ENCODE measurements around the gene NPFFR1.
A peak's percentile ranks its signal among the peaks of the same experiment; 100 is the strongest.
"Not testable (repeated sequence)": the region's sequence is repeated elsewhere in the genome, so short reads cannot be mapped to it uniquely, and the experiment has no call there.

The NPFFR1 gene

DNA sequence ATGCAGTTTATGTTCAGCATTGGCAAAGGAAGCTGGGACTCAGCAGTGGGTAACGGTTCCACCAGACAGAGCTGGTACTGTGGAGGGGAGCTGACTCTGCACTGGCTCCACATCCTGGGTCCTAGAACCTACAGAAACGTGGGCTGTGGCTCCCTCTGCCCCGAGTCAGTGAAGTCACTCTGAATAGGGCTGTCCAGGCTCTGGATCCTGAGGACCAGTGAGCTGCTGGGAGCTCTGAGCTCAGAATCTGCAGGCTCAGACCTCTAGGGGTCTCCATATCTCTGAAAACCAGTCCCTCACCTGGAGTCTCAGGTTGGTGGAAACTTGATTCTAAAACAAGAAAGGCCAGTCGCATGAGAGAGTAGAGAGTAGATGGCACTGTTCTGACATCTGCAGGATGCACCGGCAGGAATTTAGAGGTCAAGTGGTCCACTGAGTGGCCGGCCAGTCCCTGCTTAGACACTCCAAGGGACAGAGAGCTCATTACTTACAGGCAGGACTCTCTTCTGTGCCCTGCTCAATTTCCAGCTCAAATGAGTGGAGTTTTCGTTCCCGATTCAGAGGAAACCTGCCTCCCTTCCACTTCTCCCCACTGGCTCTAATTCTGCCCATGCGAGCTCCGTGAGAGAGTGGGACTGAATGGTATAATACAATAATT is 18.6 kb downstream of the NPFFR1 start:
- H3K27ac ChIP-seq: no peak overlapping the region
- TF ChIP-seq, protein P1, sequence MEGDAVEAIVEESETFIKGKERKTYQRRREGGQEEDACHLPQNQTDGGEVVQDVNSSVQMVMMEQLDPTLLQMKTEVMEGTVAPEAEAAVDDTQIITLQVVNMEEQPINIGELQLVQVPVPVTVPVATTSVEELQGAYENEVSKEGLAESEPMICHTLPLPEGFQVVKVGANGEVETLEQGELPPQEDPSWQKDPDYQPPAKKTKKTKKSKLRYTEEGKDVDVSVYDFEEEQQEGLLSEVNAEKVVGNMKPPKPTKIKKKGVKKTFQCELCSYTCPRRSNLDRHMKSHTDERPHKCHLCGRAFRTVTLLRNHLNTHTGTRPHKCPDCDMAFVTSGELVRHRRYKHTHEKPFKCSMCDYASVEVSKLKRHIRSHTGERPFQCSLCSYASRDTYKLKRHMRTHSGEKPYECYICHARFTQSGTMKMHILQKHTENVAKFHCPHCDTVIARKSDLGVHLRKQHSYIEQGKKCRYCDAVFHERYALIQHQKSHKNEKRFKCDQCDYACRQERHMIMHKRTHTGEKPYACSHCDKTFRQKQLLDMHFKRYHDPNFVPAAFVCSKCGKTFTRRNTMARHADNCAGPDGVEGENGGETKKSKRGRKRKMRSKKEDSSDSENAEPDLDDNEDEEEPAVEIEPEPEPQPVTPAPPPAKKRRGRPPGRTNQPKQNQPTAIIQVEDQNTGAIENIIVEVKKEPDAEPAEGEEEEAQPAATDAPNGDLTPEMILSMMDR (conservative IDR thresholded peaks at IDR 0.05): peak; percentile 49
- TF ChIP-seq ZFX (IDR thresholded peaks at IDR 0.05): no peak

DNA sequence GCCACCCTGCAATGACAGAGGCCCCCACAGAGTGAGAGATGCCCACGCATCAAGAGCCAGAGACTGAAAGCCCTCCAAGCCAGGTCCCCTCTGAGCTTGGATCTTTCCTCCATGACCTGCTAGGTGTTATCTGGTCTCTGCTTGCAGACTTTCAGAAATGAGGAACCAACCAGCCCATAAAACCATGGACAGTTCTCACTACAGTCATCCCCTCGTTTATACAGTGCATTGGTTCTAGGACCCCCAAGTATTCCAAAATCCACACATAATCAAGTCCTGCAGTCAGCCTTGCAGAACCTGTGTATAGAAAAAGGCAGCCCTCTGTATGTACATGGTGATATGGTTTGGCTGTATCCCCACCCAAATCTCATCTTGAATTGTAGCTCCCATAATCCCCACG is 23.1 kb downstream of the NPFFR1 start:
- H3K27ac ChIP-seq: no peak overlapping the region
- TF ChIP-seq ZFX (IDR thresholded peaks at IDR 0.05): no peak
- TF ChIP-seq, protein P1 (conservative IDR thresholded peaks at IDR 0.05): no peak

DNA sequence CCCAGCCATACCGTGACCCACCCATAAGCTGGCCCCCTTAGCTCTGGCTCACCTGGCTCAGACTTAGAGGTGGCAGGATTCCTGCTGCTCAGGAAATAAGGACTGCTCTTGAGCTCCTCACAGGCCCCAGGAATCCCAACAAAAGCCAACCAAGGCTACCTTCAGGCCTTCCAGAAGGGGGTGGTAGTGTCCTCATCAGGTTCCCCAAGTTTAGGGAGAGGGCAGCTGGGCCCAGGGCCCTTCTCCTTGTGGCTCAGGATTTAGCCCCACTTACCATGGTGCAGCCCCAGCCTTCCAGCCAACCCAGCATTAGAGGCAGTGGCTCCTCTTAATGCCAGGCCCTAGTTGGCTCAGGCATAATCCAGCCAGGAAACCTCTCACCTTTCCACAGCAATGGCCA is 23.5 kb downstream of the NPFFR1 start:
- TF ChIP-seq ZFX (IDR thresholded peaks at IDR 0.05): no peak
- TF ChIP-seq, protein P1 (conservative IDR thresholded peaks at IDR 0.05): no peak
- H3K27ac ChIP-seq: no peak overlapping the region

DNA sequence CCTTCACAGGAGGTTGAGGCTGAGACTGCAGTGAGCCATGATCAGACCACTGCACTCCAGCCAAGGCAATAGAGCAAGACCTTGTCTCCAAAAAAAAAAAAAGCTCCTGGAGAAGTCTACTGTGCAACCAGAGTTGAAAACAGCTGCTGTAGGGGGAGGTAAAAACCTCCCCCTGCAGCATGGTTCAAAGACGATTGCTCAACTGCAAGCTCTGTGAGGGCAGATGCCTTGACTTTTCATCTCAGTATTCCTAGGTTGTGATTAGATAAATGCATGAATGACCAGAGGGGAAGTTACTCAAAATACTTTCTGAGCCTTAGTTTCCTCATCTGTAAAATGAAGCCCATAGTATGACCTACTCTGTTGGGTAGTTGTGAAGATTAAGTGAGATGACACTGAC is 25.6 kb downstream of the NPFFR1 start:
- no peak for TF ChIP-seq ZFX (IDR thresholded peaks at IDR 0.05)
- TF ChIP-seq, protein P1 (conservative IDR thresholded peaks at IDR 0.05): no peak
- H3K27ac ChIP-seq: no peak overlapping the region

DNA sequence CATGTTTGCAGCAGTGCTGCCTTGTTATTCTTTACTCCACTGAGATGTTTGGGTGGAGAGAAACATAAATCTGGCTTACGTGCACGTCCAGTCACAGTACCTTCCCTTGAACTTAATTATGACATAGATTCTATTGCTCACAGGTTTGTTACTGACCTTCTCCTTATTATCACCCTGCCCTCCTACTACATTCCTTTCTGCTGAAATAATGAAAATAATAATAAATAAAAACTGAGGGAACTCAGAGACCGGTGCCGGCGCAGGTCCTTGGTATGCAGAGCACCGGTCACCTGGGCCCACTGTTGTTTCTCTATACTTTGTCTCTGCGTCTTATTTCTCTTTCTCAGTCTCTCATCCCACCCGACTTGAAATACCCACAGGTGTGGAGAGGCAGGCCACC is 26.0 kb downstream of the NPFFR1 start:
- not testable (repeated sequence) for H3K27ac ChIP-seq

DNA sequence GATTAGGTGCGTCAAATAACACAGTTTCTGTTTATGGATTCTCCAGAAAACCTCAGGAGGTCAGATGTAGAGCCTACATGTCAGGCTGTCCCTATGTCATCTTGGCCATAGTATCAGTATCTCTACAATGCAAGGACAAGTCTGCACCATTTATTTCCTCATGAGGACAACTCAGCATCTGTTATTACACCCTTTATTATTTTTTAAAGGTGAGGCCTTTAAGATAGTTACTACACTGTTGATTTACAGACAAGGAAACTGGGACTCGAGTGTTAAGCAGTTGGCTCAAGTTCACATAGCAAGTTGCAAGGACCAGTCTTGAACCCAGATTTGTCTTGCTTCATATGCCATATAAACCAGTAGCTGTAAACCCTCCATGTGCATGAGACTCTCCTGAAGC is 27.3 kb downstream of the NPFFR1 start:
- TF ChIP-seq, protein P1 (conservative IDR thresholded peaks at IDR 0.05): no peak
- no peak for TF ChIP-seq ZFX (IDR thresholded peaks at IDR 0.05)
- no peak overlapping the region for H3K27ac ChIP-seq

DNA sequence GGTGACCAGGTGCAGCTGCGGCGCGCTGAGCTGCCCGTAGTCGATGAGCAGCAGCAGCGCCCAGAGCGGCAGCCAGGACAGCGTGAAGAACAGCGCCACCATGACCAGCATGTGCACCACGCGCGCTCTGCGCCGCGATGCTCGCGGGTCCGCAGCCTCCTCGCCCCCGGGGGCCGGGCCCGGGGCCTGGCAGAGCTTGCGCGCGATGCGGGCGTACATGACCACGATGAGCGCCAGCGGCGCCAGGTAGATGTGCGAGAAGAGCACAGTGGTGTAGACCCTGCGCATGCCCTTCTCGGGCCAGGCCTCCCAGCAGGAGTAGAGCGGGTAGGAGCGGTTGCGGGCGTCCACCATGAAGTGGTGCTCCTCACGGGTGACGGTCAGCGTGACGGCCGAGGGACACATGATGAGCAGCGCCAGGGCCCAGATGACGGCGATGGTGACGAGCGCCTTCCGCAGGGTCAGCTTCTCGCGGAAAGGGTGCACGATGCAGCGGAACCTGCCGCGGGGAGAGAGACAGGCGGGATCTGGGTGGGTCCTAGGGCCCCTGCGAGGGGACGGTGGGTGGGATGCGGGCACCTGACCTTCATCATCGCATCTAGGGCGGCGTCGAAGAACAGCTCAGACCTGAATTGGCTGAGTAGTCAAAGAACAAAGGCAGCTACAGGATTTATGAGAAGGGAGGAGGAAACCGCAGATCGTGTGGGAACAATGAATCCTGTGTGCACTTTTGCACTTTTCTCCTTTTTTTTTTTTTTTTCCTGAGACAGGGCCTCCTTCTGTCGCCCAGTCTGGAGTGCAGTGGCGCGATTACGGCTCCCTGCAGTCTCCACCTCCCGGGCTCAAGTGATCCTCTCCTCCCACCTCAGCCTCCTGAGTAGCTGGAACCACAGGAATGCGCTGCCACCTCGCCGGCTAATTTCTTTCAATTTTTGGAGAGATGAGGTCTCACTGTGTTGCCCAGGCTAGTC is 28.2 kb downstream of the NPFFR1 start:
- TF ChIP-seq ZFX (IDR thresholded peaks at IDR 0.05): no peak
- TF ChIP-seq, protein P1 (conservative IDR thresholded peaks at IDR 0.05): no peak
- no peak overlapping the region for H3K27ac ChIP-seq

Measured in C4-2B (cell line).